HG02938 (cell line): ENCODE results near the gene SOCS6.

Experiments used
- ATAC-seq: cut with Tn5 transposase; IDR thresholded peaks from one replicate; pipeline ENCODE4 v1.9.1; 2021; ENCODE audit warnings: mild to moderate bottlenecking, moderate library complexity; ENCODE audit not compliant: unreplicated experiment

The SOCS6 gene

DNA sequence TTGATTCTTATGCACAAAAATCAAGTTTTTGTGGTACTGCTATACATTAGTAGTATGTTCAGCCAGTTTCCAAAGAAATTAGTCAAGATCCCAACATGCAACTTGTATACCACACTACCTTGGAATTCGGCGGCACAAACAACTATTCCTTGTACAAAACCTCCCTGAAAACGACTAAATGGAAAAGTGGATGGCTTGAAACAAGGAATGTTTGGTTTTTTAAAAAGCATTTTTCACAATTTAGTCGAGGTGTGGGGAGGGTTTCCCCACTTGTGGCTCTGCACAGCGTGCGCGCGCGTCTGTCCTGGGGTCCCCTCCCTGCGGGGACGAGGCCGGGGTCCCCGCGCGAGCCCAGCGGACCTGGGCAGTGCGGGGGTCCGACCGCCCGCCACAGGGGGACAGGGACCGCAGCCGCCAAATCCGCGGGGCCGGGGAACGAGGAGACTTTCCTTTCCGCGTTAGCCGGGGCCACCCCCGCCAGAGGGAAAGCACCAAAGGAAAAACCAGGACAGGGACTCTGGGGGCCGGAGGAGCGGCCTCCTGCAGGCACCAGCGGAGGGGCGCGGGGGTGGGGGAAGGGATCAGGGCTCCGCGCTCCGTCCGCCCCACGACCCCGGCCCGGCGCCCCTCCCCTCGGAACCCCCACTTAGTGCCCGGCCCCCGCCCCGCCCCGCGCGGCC, 534 bp upstream of the SOCS6 start:
- ATAC-seq = peak; percentile 17

DNA sequence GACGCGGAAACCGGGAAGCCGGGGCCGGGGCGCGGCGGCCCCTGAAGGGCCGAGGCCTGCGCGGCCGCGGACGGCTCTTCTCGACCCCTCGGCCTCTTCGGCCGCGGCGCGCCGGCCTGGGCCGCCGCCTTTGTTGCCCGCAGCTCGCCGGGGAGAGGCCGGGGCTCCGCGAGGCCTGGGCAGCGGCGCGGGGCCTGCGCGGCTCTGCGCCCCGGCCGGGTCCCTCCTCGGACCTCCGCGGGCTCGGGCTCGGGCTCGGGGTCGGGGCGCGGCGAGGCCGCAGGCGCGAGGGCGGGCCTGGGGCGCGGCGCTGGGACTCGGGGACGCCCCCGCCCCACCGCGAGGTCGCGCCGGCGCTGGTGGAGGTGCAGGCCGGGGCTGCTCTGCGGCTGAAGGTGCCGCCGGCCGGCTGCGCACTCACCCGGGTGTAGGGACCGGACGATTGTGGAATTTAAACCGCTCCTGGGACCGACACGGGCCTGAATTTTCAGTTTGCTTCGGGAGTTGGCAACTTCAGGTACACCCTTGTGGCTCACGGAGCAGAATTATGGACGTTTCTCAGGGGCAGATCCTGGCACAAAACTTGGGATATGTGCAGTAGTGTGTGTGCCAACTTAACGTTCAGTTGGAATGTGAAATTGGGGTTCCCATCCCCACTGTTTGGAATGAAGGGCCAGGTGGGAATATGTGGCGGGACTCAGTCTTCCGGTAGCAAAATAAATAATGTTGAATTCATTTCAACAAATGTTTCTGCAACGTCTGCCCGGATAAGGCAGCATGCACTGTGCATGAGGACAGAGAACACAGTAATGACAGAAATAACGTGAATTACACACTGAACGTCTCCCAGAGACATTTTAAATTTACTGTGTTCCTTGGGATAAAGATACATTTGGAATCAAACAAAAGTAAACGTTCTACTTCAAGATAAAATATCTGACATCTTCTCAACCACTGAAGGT, 787 bp downstream of the SOCS6 start:
- peak; percentile 39 for ATAC-seq

DNA sequence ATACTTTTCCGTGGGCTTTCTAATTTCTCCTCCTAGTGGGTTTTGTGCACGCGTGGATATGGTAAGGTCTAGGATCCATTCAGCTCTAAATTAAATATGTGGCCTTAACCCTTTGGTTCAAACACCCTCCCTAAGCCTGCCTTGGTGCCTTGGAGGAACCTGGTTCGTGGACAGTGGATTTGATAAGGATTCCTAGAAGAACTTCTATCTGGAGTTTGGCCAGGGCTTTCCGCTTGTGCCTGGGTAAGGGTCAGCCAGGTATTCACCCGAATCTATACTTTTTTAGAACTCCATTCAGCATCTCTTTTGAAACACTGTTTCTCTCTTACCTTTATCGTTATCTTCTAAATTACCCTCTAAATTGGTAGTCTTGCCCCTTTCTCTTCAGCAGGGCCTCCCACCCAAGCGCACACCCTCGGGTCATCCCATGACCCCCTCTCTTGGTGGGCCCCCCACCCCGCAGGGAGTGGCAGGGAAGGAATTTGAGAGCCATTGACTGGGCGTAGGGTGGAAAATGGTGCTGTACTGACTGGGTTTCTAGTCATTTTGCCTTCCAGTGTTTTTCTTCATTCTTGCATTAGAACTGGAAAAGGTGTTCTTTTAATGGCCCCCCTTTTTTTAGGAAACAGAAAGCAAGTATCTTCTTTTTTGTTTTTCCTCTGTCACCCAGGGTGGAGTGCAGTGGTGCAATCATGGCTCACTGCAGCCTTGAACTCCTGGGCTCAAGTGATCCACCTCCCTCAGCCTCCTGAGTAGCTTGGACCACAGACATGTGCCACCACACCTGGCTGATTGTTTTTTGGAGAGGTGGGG, 1.8 kb downstream of the SOCS6 start:
- ATAC-seq = no peak

DNA sequence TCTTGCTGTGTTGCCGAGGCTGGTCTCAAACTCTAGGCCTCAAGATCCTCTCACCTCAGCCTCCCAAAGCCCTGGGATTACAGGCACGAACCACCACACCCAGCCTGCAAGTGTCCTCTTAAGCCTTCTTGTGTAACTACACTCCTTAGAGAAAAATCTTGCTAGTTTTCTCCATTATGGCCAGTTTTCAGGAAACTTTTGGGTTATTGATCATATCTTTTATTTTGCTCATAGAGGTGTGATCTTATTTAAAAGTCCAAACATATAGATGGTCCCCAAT, 2.4 kb downstream of the SOCS6 start:
- ATAC-seq = no peak

DNA sequence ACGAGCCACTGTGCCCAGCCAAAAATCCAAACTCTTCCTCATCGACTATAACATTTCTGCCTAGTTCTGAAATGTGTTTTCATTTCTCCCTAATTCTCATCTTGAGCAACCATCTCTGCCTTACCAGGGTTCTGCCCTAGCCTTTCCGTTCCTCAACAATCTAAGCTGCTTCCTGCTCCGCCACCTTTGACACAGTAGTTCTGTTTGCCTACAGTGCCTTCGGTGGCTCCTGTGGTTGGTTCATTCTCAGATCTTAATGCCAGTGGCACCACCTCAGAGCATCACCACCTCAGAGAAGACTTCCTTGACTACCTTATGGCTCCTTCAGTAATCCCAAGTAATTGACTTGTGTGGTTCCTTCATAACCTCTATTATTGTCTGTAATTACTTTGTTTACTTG, 3.8 kb downstream of the SOCS6 start:
- no peak for ATAC-seq

DNA sequence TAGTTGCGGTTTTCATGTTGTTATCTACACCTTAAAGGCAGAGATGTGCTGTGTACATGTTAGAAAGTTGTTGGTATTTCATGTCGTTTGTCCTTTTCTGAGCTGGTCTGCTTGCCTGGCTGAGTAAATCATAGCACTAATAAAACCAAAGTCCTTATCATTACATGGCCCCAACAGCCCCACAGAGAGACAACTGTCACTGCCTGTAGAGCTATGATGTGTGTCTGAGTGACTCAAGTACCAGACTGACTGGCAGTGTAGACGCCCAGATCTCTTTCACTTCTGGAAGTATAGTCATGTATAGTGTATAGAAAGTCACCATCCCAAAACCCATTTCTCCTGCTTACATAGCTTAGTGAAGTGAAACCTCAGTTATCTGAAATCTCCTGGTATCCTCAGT, 4.3 kb downstream of the SOCS6 start:
- no peak for ATAC-seq

DNA sequence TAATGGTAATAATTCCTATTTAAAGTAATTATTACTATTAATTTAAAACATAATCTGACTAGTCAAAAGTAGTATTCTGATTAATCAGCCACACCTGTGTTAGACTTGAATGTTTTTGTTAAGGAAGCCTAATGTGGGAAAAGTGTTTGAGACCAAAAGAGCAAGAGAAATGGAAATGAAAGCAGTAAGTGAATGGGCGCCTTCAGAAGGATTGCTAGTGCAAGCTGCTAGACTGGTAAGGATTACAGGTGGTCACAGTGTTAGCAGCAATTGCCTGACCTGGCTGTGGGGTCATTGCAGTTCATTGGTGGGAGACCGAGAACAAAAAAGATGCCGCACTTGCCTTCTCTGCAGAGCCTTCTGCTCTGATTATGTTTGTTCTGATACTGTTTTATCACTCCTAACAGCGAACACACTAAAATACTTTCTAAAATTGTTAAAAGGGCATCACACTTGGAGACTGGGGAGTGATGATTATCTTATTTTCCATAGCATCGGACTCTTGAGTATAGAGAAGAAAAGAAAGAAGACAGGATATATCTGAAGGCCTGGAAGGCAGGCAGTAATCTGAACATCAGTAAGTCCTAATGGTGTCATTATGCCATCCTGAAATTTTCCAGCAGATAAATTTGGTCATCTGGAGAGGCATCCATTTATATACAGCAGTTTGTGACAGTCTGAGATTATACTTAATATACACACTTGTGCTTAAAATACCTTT, 5.8 kb downstream of the SOCS6 start:
- no peak for ATAC-seq

DNA sequence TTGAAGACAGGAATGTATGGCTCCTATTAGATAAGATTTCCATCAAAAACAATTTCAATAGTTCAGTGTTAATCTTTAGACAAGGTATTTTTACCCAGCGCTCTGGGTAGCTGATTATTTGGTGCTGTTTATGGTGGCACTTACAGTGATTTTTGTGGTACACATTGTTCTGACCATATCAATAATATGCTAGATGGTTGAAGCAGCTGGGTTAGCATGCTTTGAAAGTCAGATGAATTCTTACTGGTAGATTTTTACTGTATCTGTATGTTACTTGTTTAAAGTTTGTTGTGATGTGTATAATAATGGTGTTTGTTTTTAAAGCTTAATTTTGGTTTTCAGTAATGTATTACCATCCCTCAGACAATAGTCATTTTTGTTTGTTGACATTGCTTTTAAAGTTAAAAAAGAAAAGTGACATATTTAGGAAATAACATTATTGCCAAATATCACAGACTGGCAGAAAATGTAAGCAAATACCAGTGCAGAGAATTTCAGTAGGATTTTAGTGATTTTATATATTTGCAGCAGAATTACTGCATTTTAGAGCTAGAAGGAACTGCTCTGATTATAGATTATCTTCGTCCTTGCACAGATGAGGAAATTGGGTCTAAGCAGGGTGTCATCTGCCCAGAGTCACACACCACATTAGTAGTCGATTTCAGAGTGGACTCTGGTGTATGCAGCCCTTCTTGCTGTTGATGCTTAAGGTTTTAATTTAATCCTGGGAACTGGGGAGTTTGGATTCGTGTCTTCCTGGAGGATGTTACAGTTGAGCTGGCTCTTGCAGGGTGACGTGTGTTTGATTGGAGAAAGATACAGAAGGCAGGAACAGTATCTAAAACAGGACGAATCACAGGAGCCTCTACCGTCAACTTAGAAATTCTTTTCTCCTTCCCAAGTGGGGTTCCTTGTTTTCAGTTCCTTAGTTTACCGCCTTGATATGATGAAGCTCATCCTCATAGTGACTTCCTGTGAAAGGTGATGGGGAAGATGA, 6.6 kb downstream of the SOCS6 start:
- ATAC-seq = no peak

DNA sequence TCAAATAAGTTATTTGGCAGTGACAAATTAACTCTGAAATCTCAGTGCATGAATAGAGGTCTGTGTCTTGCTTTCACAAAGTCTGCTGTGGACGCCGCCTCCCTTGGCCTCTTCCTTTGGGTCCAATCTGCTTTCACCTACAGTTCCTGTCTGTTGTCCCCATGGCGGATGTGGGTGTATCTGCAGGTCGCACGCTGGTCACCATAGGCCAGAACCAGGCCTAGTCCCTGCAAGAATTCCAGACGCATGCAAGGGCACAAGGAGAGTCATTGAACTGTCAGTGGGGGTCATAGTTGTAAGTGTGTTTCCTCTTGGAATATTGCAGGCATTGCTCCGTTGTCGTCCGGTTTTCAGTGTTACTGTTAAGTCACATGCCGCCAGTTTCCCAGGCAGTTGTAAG, 7.4 kb downstream of the SOCS6 start:
- no peak for ATAC-seq

DNA sequence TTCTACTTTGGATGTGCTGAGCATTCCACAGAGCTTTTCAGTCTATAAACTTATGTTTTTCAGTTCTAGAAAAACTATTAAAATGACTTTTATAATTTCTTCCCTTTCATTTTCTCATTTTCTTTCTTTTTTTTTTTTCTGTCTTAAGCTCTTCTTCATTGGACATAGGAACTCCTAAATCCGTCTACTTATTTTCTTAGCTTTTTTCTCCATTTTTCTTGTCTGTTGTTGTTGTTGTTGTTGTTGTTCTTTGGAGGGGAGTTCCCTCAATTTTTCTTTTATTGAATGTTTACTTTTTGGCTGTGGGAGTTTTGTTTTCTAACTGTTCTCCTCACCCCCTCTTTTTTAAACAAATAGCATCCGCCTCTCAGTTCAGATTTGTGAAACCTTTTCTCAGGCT, 7.9 kb downstream of the SOCS6 start:
- ATAC-seq = no peak

DNA sequence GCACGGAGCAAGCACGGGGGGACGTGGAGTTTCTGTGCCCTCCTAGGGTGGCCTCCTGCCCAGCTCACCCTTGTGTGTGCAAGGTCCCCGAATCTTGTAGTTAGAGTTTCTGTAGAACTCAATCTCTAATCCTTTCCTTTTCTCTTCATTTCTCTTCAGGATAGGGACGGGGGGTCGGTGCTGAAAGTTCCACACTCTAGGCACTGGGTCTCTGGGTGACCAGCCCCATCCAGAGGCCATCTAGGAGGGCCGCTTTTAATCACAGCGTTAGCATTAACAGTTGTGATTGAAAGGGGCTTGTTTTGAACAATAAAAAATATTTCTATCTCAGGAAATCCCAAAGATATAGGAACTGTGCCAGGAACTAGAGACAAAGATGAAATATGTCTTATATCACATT, 10.5 kb downstream of the SOCS6 start:
- no peak for ATAC-seq

DNA sequence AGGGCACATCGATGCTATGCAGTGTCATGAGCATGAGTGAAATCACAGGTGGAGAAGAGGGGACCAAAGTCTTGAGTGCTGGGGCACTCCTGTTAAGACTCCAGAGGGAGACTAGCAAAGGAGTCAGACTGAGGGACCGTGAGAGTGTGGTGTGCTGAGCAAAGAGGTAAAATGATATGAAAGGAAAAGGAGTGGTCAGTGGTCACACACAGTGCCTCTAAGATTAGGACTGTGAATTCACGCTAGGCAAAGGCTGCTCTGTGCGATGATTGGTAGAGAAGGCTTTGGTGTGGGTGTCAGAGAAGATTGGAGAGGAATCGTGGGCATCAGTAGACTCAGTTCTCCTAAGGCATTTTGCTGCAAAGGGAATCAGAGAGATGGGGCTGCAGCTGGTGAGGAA, 12.8 kb downstream of the SOCS6 start:
- ATAC-seq = no peak

DNA sequence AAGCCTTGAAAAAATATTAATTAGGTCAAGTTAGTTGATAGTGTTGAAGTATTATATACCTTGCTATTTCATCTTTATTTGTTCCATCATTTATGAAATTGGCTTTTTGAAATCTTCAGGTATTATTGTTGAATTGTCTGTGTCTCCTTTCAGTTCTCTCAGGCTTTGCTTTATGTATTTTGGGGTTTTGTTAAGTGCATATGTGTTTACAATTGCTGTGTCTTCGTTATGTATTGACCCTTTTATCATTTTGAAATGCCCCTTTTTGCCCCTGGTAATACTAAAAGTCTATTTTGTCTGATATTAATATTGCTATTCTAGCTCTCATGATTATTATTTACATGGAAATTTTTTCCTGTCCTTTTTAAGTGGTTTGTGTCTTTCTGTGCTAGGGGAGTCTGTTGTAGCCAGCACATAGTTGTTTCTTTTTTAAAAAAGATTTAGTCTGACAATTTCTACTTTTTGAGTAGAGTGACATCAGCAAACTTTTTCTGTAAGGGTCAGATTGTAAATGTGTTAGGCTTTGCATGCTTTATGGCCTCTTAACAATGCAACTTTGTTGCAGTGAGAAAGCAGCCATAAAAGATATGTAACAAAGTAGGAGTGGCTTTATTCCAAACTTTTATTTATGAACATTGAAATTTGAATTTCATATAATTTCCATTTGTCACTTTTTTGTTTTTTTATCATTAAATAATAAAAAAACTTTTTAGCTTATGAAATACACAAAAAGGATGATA, 19.9 kb downstream of the SOCS6 start:
- ATAC-seq = no peak

DNA sequence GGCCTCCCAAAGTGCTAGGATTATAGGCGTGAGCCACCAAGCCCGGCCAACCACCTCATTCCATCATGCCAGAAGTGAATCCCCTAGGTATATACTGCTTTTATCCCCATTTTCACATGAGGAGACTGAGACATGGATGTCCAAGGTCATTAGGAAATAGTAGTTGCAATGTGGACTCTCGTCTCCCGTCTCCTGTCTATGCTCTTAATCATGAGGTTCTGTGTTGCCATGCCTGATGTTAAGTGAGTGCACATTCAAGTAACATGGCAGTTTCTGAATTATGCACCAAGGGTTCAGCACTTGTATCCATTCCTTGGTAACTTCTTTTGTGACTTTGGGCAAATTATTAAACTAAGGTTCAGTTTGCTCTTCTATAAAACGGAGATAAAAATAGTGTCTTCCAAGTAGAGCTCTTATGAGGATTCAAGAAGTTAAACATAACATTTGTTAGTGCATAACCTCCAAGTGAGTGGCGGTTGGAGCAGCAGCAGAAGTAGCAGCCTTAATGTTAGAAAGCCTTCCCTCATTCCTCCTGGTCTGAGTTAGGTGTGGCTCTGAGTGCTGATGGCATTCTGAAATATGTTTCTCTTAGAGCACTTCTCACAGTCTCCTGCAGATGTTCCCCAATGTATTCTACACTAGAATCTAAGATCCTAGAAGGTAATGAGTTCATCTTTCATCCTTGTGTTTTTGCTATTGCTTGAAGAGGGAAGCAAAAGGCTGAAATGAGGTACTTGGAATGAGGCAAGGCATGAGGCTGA, 21.9 kb downstream of the SOCS6 start:
- ATAC-seq = no peak

DNA sequence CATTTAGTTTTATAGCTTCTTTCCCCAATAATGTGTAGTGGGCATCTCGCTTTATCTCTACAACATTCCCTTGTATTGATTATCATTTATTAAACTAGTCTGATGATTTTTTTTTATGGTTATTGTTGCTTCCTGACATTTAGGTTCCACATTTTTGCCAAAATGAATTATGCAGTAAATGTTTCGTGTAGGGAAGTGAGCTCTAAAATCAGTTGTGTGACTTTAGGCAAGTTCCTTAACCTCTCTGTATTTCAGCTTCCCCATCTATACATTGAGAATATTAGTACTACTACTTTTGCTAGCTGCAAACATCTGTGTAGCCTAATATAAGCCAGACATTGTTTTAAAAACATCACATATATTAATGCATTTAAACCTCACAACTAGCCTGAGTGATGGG, 22.9 kb downstream of the SOCS6 start:
- ATAC-seq = no peak

DNA sequence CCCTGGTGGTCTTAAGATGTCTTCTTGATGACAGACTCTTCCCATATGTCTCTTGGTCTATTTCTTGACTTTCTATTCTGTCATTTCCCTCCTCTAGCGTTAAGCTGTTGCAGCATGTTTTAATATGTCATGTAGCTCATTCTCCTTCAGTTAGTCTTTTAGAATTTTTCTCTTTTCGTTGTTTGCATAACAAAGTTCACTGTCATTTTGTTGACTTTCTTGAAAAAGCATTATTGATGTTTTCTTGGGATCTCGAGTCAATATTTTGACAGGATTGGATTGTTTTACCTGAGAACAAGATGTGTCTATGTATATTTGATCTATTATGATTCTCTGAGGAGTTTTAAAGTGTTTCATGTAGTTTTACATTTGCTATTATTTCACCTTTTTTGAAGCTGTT, 24.8 kb downstream of the SOCS6 start:
- no peak for ATAC-seq

DNA sequence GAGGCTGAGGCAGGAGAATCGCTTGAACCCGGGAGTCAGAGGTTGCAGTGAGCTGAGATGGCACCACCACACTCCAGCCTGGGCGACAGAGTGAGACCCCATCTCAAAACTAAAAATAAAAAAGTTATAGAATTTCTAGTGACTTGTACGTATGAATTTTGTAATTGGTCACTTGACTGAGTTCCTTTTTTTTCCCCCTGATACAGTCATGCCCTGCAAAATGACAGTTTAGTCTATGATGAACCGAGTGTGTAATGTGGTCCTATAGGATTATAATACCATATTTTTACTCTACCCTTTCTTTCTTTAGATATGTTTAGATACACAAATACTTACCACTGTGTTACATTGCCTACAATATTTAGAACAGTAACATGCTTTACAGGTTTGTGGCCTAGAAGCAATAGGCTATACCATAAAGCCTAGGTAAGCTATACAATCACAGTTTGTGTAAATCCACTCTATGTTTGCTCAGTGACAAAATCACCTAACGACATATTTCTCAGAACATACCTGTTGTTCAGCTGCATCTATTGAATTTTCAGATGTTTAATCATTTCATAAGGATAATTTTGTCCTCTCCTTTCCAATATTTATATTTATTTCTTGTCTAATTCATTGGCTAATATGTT, 25.4 kb downstream of the SOCS6 start:
- no peak for ATAC-seq

DNA sequence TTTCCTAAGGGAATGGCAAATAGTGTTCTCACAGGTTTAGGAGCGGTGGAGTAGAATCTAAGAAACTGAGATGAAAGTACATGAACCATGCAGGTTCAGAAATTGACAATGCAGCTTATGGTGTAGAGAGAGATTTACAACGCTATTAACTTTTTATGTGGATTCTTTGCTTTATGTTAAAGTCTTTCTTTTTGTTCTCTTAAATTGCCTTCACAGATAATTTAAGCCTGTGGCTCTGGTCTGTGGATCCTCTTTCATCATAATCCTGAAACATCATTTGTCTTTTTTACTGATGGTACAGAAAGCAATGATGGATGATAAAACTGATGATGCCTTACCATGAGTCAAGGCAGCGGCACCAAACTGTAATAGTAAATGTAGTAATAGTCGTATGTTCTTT, 30.3 kb downstream of the SOCS6 start:
- no peak for ATAC-seq
